Osteocyte (in vitro differentiated cells): Measurements from ENCODE around the gene CDC14A. TPM values are rescaled to one million over a fixed set of nuclear protein-coding genes. Genes with fewer than 3 reads are reported as not detected.

Experiments used
- DNase-seq: peaks from one replicate; pipeline ENCODE4 v3.0.0; 2021; ENCODE audit warnings: mixed read lengths; ENCODE audit not compliant: unreplicated experiment; ENCODE audit errors: extremely low spot score
- H3K27ac Mint-ChIP-seq: one replicate; pipeline ENCODE4 v1.8.0; 2021; ENCODE audit warnings: mild to moderate bottlenecking, mixed read lengths; ENCODE audit not compliant: unreplicated experiment
- H3K27me3 Mint-ChIP-seq: one replicate; pipeline ENCODE4 v1.8.0; 2021; ENCODE audit warnings: mixed read lengths; ENCODE audit not compliant: unreplicated experiment
- H3K36me3 Mint-ChIP-seq: one replicate; pipeline ENCODE4 v1.8.0; 2021; ENCODE audit warnings: mixed read lengths; ENCODE audit not compliant: unreplicated experiment
- H3K4me1 Mint-ChIP-seq: one replicate; pipeline ENCODE4 v1.8.0; 2021; ENCODE audit warnings: mixed read lengths; ENCODE audit not compliant: unreplicated experiment
- H3K4me3 Mint-ChIP-seq: one replicate; pipeline ENCODE4 v1.8.0; 2021; ENCODE audit warnings: mild to moderate bottlenecking, moderate library complexity, mixed read lengths; ENCODE audit not compliant: unreplicated experiment
- H3K9me3 Mint-ChIP-seq: one replicate; pipeline ENCODE4 v1.8.0; 2021; ENCODE audit warnings: mixed read lengths; ENCODE audit not compliant: unreplicated experiment
- CTCF ChIP-seq: fragments of 200-600 bp; sonication (generic); IDR thresholded peaks from 2 replicates; pipeline ENCODE4 v1.5.0; 2021; ENCODE audit warnings: antibody characterized with exemption, mild to moderate bottlenecking, moderate library complexity
- total RNA-seq: library from RNA; stranded (reverse); gene quantifications from 2 replicates; pipeline ENCODE4 v1.2.1, GENCODE V29; 2021

Gene CDC14A
- total RNA-seq, 1 donor from 2014 or later: 2.8 TPM

GRCh38 chr1:100459358-100460114 lies 107.2 kb downstream of the CDC14A start:
- DNase-seq: no peak
- H3K27me3 Mint-ChIP-seq: no peaks in the 10 kb centered on the region
- no peaks in the 10 kb centered on the region for H3K9me3 Mint-ChIP-seq
- no peaks in the 10 kb centered on the region for H3K36me3 Mint-ChIP-seq
- peak; percentile 90 for TF ChIP-seq CTCF
- no peak overlapping the region for H3K27ac Mint-ChIP-seq
- peaks cover 12% of the 10 kb centered on the region for H3K4me1 Mint-ChIP-seq
- H3K4me3 Mint-ChIP-seq: no peak overlapping the region

GRCh38 chr1:100461222-100461621 lies 108.9 kb downstream of the CDC14A start:
- no peak for TF ChIP-seq CTCF
- Mint-ChIP-seq H3K9me3 (no peaks in the 10 kb centered on the region), H3K4me3 (no peak overlapping the region), H3K4me1 (peaks cover 12% of the 10 kb centered on the region), H3K27ac (no peak overlapping the region), H3K27me3 (no peaks in the 10 kb centered on the region), H3K36me3 (no peaks in the 10 kb centered on the region)
- no peak for DNase-seq

GRCh38 chr1:100462326-100463025 lies 110.2 kb downstream of the CDC14A start:
- H3K27ac Mint-ChIP-seq: no peak overlapping the region
- H3K9me3 Mint-ChIP-seq: no peaks in the 10 kb centered on the region
- no peaks in the 10 kb centered on the region for H3K36me3 Mint-ChIP-seq
- no peaks in the 10 kb centered on the region for H3K27me3 Mint-ChIP-seq
- H3K4me1 Mint-ChIP-seq: peaks cover 12% of the 10 kb centered on the region
- no peak overlapping the region for H3K4me3 Mint-ChIP-seq
- DNase-seq: no peak
- no peak for TF ChIP-seq CTCF

GRCh38 chr1:100463791-100464424 lies 111.6 kb downstream of the CDC14A start:
- no peak overlapping the region for H3K4me3 Mint-ChIP-seq
- no peak for DNase-seq
- H3K27me3 Mint-ChIP-seq: no peaks in the 10 kb centered on the region
- peaks cover 12% of the 10 kb centered on the region for H3K4me1 Mint-ChIP-seq
- H3K9me3 Mint-ChIP-seq: no peaks in the 10 kb centered on the region
- TF ChIP-seq CTCF: peak; percentile 84
- H3K27ac Mint-ChIP-seq: no peak overlapping the region
- no peaks in the 10 kb centered on the region for H3K36me3 Mint-ChIP-seq

- TF ChIP-seq CTCF: no peak
- Mint-ChIP-seq H3K27ac (no peak overlapping the region), H3K4me1 (peaks cover 7% of the 10 kb centered on the region), H3K27me3 (no peaks in the 10 kb centered on the region), H3K4me3 (no peak overlapping the region), H3K36me3 (peaks cover 4% of the 10 kb centered on the region), H3K9me3 (no peaks in the 10 kb centered on the region)
- no peak for DNase-seq
Measured at GRCh38 chr1:100469578-100469977, 117.3 kb downstream of the CDC14A start.
